ENCODE results near the gene HYLS1. TPM values are rescaled to one million over a fixed set of nuclear protein-coding genes. Genes with fewer than 3 reads are reported as not detected.
"Not testable (repeated sequence)": the region's sequence is repeated elsewhere in the genome, so short reads cannot be mapped to it uniquely, and the experiment has no call there.

HYLS1 gene
- total RNA-seq, 1 experiment from 2014 or later: 8.1 TPM

GRCh38 chr11:125910226-125910849 is 22.9 kb downstream of the HYLS1 start:
- no peak overlapping the region for H3K4me3 Mint-ChIP-seq
- ChIA-PET POLR2A (no interaction called here), CTCF (no interaction called here)
- H3K27ac Mint-ChIP-seq: no peak overlapping the region
- H3K27me3 Mint-ChIP-seq (ENCODE audit: low read depth): peaks cover 10% of the 10 kb centered on the region
- H3K36me3 Mint-ChIP-seq: peaks cover 9% of the 10 kb centered on the region
- ATAC-seq (no peak), DNase-seq (ENCODE audit: low spot score) (no peak)
- no peaks in the 10 kb centered on the region for H3K4me1 Mint-ChIP-seq
- TF ChIP-seq ZNF121 (CRISPR knock-in tag; IDR thresholded peaks at IDR 0.05) (no peak), PRRX2 (CRISPR knock-in tag; IDR thresholded peaks at IDR 0.05) (no peak), ARID4B (CRISPR knock-in tag; IDR thresholded peaks at IDR 0.05; ENCODE audit: borderline replicate concordance) (no peak), ZNF532 (CRISPR knock-in tag; IDR thresholded peaks at IDR 0.05; ENCODE audit: borderline replicate concordance) (no peak), ZNF512 (CRISPR knock-in tag; IDR thresholded peaks at IDR 0.05; ENCODE audit: borderline replicate concordance) (no peak), PREB (CRISPR knock-in tag; IDR thresholded peaks at IDR 0.05; ENCODE audit: borderline replicate concordance) (no peak), MYBL2 (CRISPR knock-in tag; IDR thresholded peaks at IDR 0.05) (no peak)
- H3K9me3 Mint-ChIP-seq: no peaks in the 10 kb centered on the region

GRCh38 chr11:125914601-125915000 is 27.1 kb downstream of the HYLS1 start:
- POLR2A ChIA-PET: interaction anchor here (0.6 kb wide), 1 partner anchor 324 kb away, joined by 4 read pairs; no protein-coding TSS in a partner anchor
- H3K4me3 Mint-ChIP-seq; H3K4me1 Mint-ChIP-seq; H3K27me3 Mint-ChIP-seq (ENCODE audit: low read depth); H3K27ac Mint-ChIP-seq; ATAC-seq; DNase-seq (ENCODE audit: low spot score); H3K9me3 Mint-ChIP-seq; H3K36me3 Mint-ChIP-seq: not testable (repeated sequence)
- CTCF ChIA-PET: interaction anchor here (0.6 to 1.8 kb wide), 6 partner anchors 11 to 168 kb away, joined by 3 to 10 read pairs (median 3); partner anchors contain the start of gene PUS3

- no peak overlapping the region for H3K4me3 Mint-ChIP-seq
- H3K4me1 Mint-ChIP-seq: no peaks in the 10 kb centered on the region
- no peaks in the 10 kb centered on the region for H3K9me3 Mint-ChIP-seq
- no peak overlapping the region for H3K27ac Mint-ChIP-seq
- no peak for ATAC-seq
- ChIA-PET POLR2A (no interaction called here), CTCF (interaction anchor here (0.7 to 2.7 kb wide), 2 partner anchors 25 to 277 kb away, joined by 4 to 22 read pairs; no protein-coding TSS in a partner anchor)
- TF ChIP-seq ARID4B (CRISPR knock-in tag; IDR thresholded peaks at IDR 0.05; ENCODE audit: borderline replicate concordance) (no peak), FOXJ3 (CRISPR knock-in tag; IDR thresholded peaks at IDR 0.05; ENCODE audit: borderline replicate concordance) (no peak), RELA (CRISPR knock-in tag; IDR thresholded peaks at IDR 0.05; ENCODE audit: borderline replicate concordance) (no peak), KAT7 (CRISPR knock-in tag; IDR thresholded peaks at IDR 0.05; ENCODE audit: borderline replicate concordance) (no peak)
- no peak for DNase-seq (ENCODE audit: low spot score)
- no peaks in the 10 kb centered on the region for H3K27me3 Mint-ChIP-seq (ENCODE audit: low read depth)
- no peaks in the 10 kb centered on the region for H3K36me3 Mint-ChIP-seq
These were observed 29.3 kb downstream of the HYLS1 start for GRCh38 chr11:125916683-125917347.
